Sigmoid colon (tissue), 7 donors: ENCODE data around the gene MASP2. TPM values are rescaled to one million over a fixed set of nuclear protein-coding genes. Genes with fewer than 3 reads are reported as not detected.

Source experiments
- DNase-seq: peaks from one replicate; pipeline ENCODE4 v3.0.0-alpha.2; 2019
- H3K27ac ChIP-seq, 4 donors: fragments of 200-600 bp; sonication (generic); one replicate each; pipeline ENCODE4 v1.5.1; 2016 to 2019; ENCODE audit warnings: mild to moderate bottlenecking in 1 of 4
- H3K27me3 ChIP-seq, 3 donors: fragments of 200-600 bp; sonication (generic); one replicate each; pipeline ENCODE4 v1.5.1; 2019; ENCODE audit warnings: mild to moderate bottlenecking in 1 of 3
- H3K36me3 ChIP-seq, 4 donors: fragments of 200-600 bp; sonication (generic); one replicate each; pipeline ENCODE4 v1.5.1; 2016 to 2019
- H3K4me1 ChIP-seq, 4 donors: fragments of 200-600 bp; sonication (generic); one replicate each; pipeline ENCODE4 v1.5.1; 2017 to 2019
- H3K4me3 ChIP-seq, 4 donors: fragments of 200-600 bp; sonication (generic); one replicate each; pipeline ENCODE4 v1.5.1; 2017 to 2019; ENCODE audit warnings: mild to moderate bottlenecking in 2 of 4, moderate library complexity in 1 of 4
- H3K9me3 ChIP-seq, 4 donors: fragments of 200-600 bp in 3 of 4; sonication (generic) in 3 of 4; one replicate each; pipeline versions ENCODE4 v1.5.1 to v1.6.1; 2013 to 2019
- CTCF ChIP-seq, 4 experiments: fragments of 450-650 bp in 3 of 4; fragments of 200-600 bp in 1 of 4; IDR thresholded peaks; one replicate each; pipeline ENCODE4 v1.5.1; 2016 to 2019; ENCODE audit warnings: antibody characterized with exemption in 4 of 4, mild to moderate bottlenecking in 3 of 4, moderate library complexity in 2 of 4
- EP300 ChIP-seq, 4 donors: sonication (generic); formaldehyde crosslinking; IDR thresholded peaks; one replicate each; pipeline ENCODE4 v1.6.1; 2017; ENCODE audit warnings: antibody characterized with exemption in 4 of 4
- POLR2A ChIP-seq, 2 donors: fragments of 450-650 bp; IDR thresholded peaks; one replicate each; pipeline ENCODE4 v1.6.1; 2016; ENCODE audit warnings: antibody characterized with exemption in 2 of 2, mild to moderate bottlenecking in 2 of 2, moderate library complexity in 2 of 2
- POLR2AphosphoS5 ChIP-seq, 4 donors: sonication (generic); formaldehyde crosslinking; IDR thresholded peaks; one replicate each; pipeline ENCODE4 v1.6.1; 2017; ENCODE audit warnings: antibody characterized with exemption in 4 of 4
- WGBS, 2 donors: extraction: QIAGEN DNeasy Blood & Tissue Kit; methylation state at CpG; one replicate each; pipeline ENCODE4 v1.1.7; 2013; 5-methylcytosine and 5-hydroxymethylcytosine counted together
- intact Hi-C: fragments of 100-400 bp; cut with DNase I; formaldehyde crosslinking; loops from one replicate; pipeline ENCODE4 v1.15.1; 2023
- polyA plus RNA-seq, 3 donors: library from polyadenylated mRNA; stranded (reverse); fragments of 200-250 nt; gene quantifications; one replicate each; pipeline ENCODE4 v1.2.3, GENCODE V29; 2013
- total RNA-seq, 4 donors: library from RNA; depleted of rRNA; stranded (reverse); fragments of >200 nt; gene quantifications; one replicate each; pipeline ENCODE4 v1.1.0, GENCODE V29; 2016
- donor health status: healthy with polysubstance abuse.
- donor health status: Bipolar disorder and iron deficiency.
- donor health status: healthy.

The MASP2 gene
- total and polyA plus RNA-seq, 7 donors, result 0.03 TPM; not detected in 6

GRCh38 chr1:11026903-11027302 lies 20.1 kb downstream of the MASP2 start:
- 93 to 96% methylated on average over 5 of the region's 5 CpGs for WGBS, 2 donors
- peaks cover 6 to 71% (median 37%) of the 10 kb centered on the region in 4 donors for H3K36me3 ChIP-seq
- intact Hi-C loops, result loop anchor here (10.0 kb wide), 1 partner anchor 68 kb away; the partner anchor contains the start of gene EXOSC10
- H3K27ac ChIP-seq, result no peak overlapping the region
- TF ChIP-seq POLR2AphosphoS5 (IDR thresholded peaks at IDR 0.05) (no peak), CTCF (IDR thresholded peaks at IDR 0.05) (no peak), EP300 (IDR thresholded peaks at IDR 0.05) (no peak), POLR2A (IDR thresholded peaks at IDR 0.05) (no peak)
- H3K9me3 ChIP-seq, result no peaks in the 10 kb centered on the region
- no peak for DNase-seq
- no peak overlapping the region for H3K4me3 ChIP-seq
- H3K27me3 ChIP-seq, result no peaks in the 10 kb centered on the region
- peaks cover 0 to 3% (median 0%) of the 10 kb centered on the region in 4 donors for H3K4me1 ChIP-seq

- Histone ChIP-seq H3K9me3 (no peaks in the 10 kb centered on the region), H3K4me3 (no peak overlapping the region), H3K4me1 (peaks cover 0 to 3% (median 0%) of the 10 kb centered on the region in 4 donors), H3K36me3 (peaks cover 15 to 80% (median 45%) of the 10 kb centered on the region in 4 donors), H3K27ac (no peak overlapping the region), H3K27me3 (no peaks in the 10 kb centered on the region)
- no peak for TF ChIP-seq POLR2A (IDR thresholded peaks at IDR 0.05)
- TF ChIP-seq POLR2AphosphoS5 (IDR thresholded peaks at IDR 0.05), result no peak
- TF ChIP-seq EP300 (IDR thresholded peaks at IDR 0.05), result no peak
- no peak for TF ChIP-seq CTCF (IDR thresholded peaks at IDR 0.05)
- 67 to 88% methylated on average over 1 of the region's 1 CpG for WGBS, 2 donors
- intact Hi-C loops, result loop anchor here (10.0 kb wide), 1 partner anchor 69 kb away; the partner anchor contains the start of gene EXOSC10
- no peak for DNase-seq
These were observed 21.0 kb downstream of the MASP2 start for GRCh38 chr1:11026052-11026451.

GRCh38 chr1:11025618-11026017 lies 21.4 kb downstream of the MASP2 start:
- WGBS, 2 donors, result 93 to 96% methylated on average over 1 of the region's 1 CpG
- H3K4me3 ChIP-seq, result no peak overlapping the region
- peaks cover 0 to 3% (median 0%) of the 10 kb centered on the region in 4 donors for H3K4me1 ChIP-seq
- H3K27me3 ChIP-seq, result no peaks in the 10 kb centered on the region
- TF ChIP-seq EP300 (IDR thresholded peaks at IDR 0.05) (no peak), POLR2A (IDR thresholded peaks at IDR 0.05) (no peak), CTCF (IDR thresholded peaks at IDR 0.05) (no peak), POLR2AphosphoS5 (IDR thresholded peaks at IDR 0.05) (no peak)
- no peak overlapping the region for H3K27ac ChIP-seq
- intact Hi-C loops, result loop anchor here (10.0 kb wide), 1 partner anchor 69 kb away; the partner anchor contains the start of gene EXOSC10
- H3K9me3 ChIP-seq, result no peaks in the 10 kb centered on the region
- no peak for DNase-seq
- H3K36me3 ChIP-seq, result peaks cover 19 to 81% (median 49%) of the 10 kb centered on the region in 4 donors

DNA sequence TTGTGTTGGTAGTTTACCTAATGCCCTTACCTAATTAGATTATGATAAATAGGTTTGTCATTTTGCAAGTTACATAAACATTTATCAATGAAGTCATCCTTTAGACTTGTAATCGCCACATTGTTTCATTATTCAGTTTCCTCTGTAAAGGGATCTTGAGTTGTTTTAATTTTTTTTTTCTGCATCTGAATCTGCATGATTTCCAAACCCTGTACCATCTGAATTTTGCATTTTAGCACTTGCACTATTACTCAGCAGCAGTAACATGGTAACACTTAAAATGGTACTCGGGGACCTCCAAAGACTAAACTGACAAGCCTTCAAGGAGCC lies 22.2 kb downstream of the MASP2 start:
- H3K36me3 ChIP-seq, result peaks cover 26 to 81% (median 56%) of the 10 kb centered on the region in 4 donors
- H3K27ac ChIP-seq, result no peak overlapping the region
- TF ChIP-seq EP300 (IDR thresholded peaks at IDR 0.05), result no peak
- TF ChIP-seq CTCF (IDR thresholded peaks at IDR 0.05), result no peak
- TF ChIP-seq POLR2AphosphoS5 (IDR thresholded peaks at IDR 0.05), result no peak
- H3K27me3 ChIP-seq, result no peaks in the 10 kb centered on the region
- no peaks in the 10 kb centered on the region for H3K9me3 ChIP-seq
- 82 to 89% methylated on average over 2 of the region's 2 CpGs for WGBS, 2 donors
- no peak overlapping the region for H3K4me3 ChIP-seq
- peaks cover 0 to 3% (median 0%) of the 10 kb centered on the region in 4 donors for H3K4me1 ChIP-seq
- DNase-seq, result no peak
- intact Hi-C loops, result loop anchor here (10.0 kb wide), 1 partner anchor 70 kb away; the partner anchor contains the start of gene EXOSC10
